ENCODE results near the gene SYNDIG1.

SYNDIG1 gene

GRCh38 chr20:24495266-24495665 lies 25.8 kb downstream of the SYNDIG1 start:
- Histone ChIP-seq H3K36me3 (ENCODE audit: insufficient read depth, low read length) (no peaks in the 10 kb centered on the region), H3K27ac (ENCODE audit: low read depth, low read length) (no peak overlapping the region), H3K9me3 (ENCODE audit: low read length) (no peaks in the 10 kb centered on the region)

GRCh38 chr20:24497851-24498250 lies 28.4 kb downstream of the SYNDIG1 start:
- no peak overlapping the region for H3K9ac ChIP-seq (ENCODE audit: low read length)
- no peaks in the 10 kb centered on the region for H3K4me1 ChIP-seq (ENCODE audit: insufficient read depth, low read length)
- H3K36me3 ChIP-seq (ENCODE audit: insufficient read depth, low read length): no peaks in the 10 kb centered on the region
- no peaks in the 10 kb centered on the region for H3K27me3 ChIP-seq (ENCODE audit: control insufficient read depth in 1 of 2, insufficient read depth in 2 of 2, low read length in 2 of 2)
- no peaks in the 10 kb centered on the region for H3K9me3 ChIP-seq (ENCODE audit: low read length)
- H3K27ac ChIP-seq (ENCODE audit: low read depth, low read length): no peak overlapping the region
- H3K4me3 ChIP-seq (ENCODE audit: low read depth in 1 of 2, low read length in 2 of 2): no peak overlapping the region

More at GRCh38 chr20:24495266-24495665, 25.8 kb downstream of the SYNDIG1 start:
- Histone ChIP-seq H3K27me3 (ENCODE audit: control insufficient read depth in 1 of 2, insufficient read depth in 2 of 2, low read length in 2 of 2) (no peaks in the 10 kb centered on the region), H3K4me1 (ENCODE audit: insufficient read depth, low read length) (no peaks in the 10 kb centered on the region), H3K4me3 (ENCODE audit: low read depth in 1 of 2, low read length in 2 of 2) (no peak overlapping the region), H3K9ac (ENCODE audit: low read length) (no peak overlapping the region)

- Histone ChIP-seq H3K27me3 (ENCODE audit: control insufficient read depth in 1 of 2, insufficient read depth in 2 of 2, low read length in 2 of 2) (no peaks in the 10 kb centered on the region), H3K9ac (ENCODE audit: low read length) (no peak overlapping the region), H3K4me1 (ENCODE audit: insufficient read depth, low read length) (no peaks in the 10 kb centered on the region), H3K4me3 (ENCODE audit: low read depth in 1 of 2, low read length in 2 of 2) (no peak overlapping the region), H3K36me3 (ENCODE audit: insufficient read depth, low read length) (no peaks in the 10 kb centered on the region), H3K9me3 (ENCODE audit: low read length) (no peaks in the 10 kb centered on the region), H3K27ac (ENCODE audit: low read depth, low read length) (no peak overlapping the region)
Measured at GRCh38 chr20:24498641-24499040, 29.2 kb downstream of the SYNDIG1 start.

GRCh38 chr20:24499472-24499871 lies 30.0 kb downstream of the SYNDIG1 start:
- no peaks in the 10 kb centered on the region for H3K9me3 ChIP-seq (ENCODE audit: low read length)
- H3K4me1 ChIP-seq (ENCODE audit: insufficient read depth, low read length): no peaks in the 10 kb centered on the region
- no peaks in the 10 kb centered on the region for H3K36me3 ChIP-seq (ENCODE audit: insufficient read depth, low read length)

GRCh38 chr20:24501764-24502556 lies 32.5 kb downstream of the SYNDIG1 start:
- H3K4me3 ChIP-seq (ENCODE audit: low read depth in 1 of 2, low read length in 2 of 2): no peak overlapping the region
- H3K36me3 ChIP-seq (ENCODE audit: insufficient read depth, low read length): no peaks in the 10 kb centered on the region
- H3K9ac ChIP-seq (ENCODE audit: low read length): no peak overlapping the region
- no peaks in the 10 kb centered on the region for H3K9me3 ChIP-seq (ENCODE audit: low read length)
- peaks cover 0 to 3% of the 10 kb centered on the region in 2 donors for H3K27me3 ChIP-seq (ENCODE audit: control insufficient read depth in 1 of 2, insufficient read depth in 2 of 2, low read length in 2 of 2)
- no peak overlapping the region for H3K27ac ChIP-seq (ENCODE audit: low read depth, low read length)
- no peaks in the 10 kb centered on the region for H3K4me1 ChIP-seq (ENCODE audit: insufficient read depth, low read length)

More at GRCh38 chr20:24499472-24499871, 30.0 kb downstream of the SYNDIG1 start:
- Histone ChIP-seq H3K27me3 (ENCODE audit: control insufficient read depth in 1 of 2, insufficient read depth in 2 of 2, low read length in 2 of 2) (no peaks in the 10 kb centered on the region), H3K4me3 (ENCODE audit: low read depth in 1 of 2, low read length in 2 of 2) (no peak overlapping the region), H3K9ac (ENCODE audit: low read length) (no peak overlapping the region), H3K27ac (ENCODE audit: low read depth, low read length) (no peak overlapping the region)

GRCh38 chr20:24502661-24503060 lies 33.2 kb downstream of the SYNDIG1 start:
- peaks cover 0 to 3% of the 10 kb centered on the region in 2 donors for H3K27me3 ChIP-seq (ENCODE audit: control insufficient read depth in 1 of 2, insufficient read depth in 2 of 2, low read length in 2 of 2)
- no peak overlapping the region for H3K4me3 ChIP-seq (ENCODE audit: low read depth in 1 of 2, low read length in 2 of 2)
- H3K9ac ChIP-seq (ENCODE audit: low read length): no peak overlapping the region
- no peaks in the 10 kb centered on the region for H3K36me3 ChIP-seq (ENCODE audit: insufficient read depth, low read length)
- no peaks in the 10 kb centered on the region for H3K4me1 ChIP-seq (ENCODE audit: insufficient read depth, low read length)
- H3K9me3 ChIP-seq (ENCODE audit: low read length): no peaks in the 10 kb centered on the region
- H3K27ac ChIP-seq (ENCODE audit: low read depth, low read length): no peak overlapping the region

GRCh38 chr20:24503352-24503931 lies 34.0 kb downstream of the SYNDIG1 start:
- no peaks in the 10 kb centered on the region for H3K4me1 ChIP-seq (ENCODE audit: insufficient read depth, low read length)
- H3K9ac ChIP-seq (ENCODE audit: low read length): no peak overlapping the region
- H3K36me3 ChIP-seq (ENCODE audit: insufficient read depth, low read length): no peaks in the 10 kb centered on the region
- H3K27me3 ChIP-seq (ENCODE audit: control insufficient read depth in 1 of 2, insufficient read depth in 2 of 2, low read length in 2 of 2): peaks cover 0 to 3% of the 10 kb centered on the region in 2 donors
- no peak overlapping the region for H3K4me3 ChIP-seq (ENCODE audit: low read depth in 1 of 2, low read length in 2 of 2)
- no peak overlapping the region for H3K27ac ChIP-seq (ENCODE audit: low read depth, low read length)
- H3K9me3 ChIP-seq (ENCODE audit: low read length): no peaks in the 10 kb centered on the region

- Histone ChIP-seq H3K27me3 (ENCODE audit: control insufficient read depth in 1 of 2, insufficient read depth in 2 of 2, low read length in 2 of 2) (peaks cover 0 to 3% of the 10 kb centered on the region in 2 donors), H3K27ac (ENCODE audit: low read depth, low read length) (no peak overlapping the region), H3K9me3 (ENCODE audit: low read length) (no peaks in the 10 kb centered on the region), H3K4me1 (ENCODE audit: insufficient read depth, low read length) (no peaks in the 10 kb centered on the region), H3K36me3 (ENCODE audit: insufficient read depth, low read length) (no peaks in the 10 kb centered on the region), H3K9ac (ENCODE audit: low read length) (no peak overlapping the region), H3K4me3 (ENCODE audit: low read depth in 1 of 2, low read length in 2 of 2) (no peak overlapping the region)
Measured at GRCh38 chr20:24504331-24505285, 35.2 kb downstream of the SYNDIG1 start.

GRCh38 chr20:24506146-24506545 lies 36.7 kb downstream of the SYNDIG1 start:
- Histone ChIP-seq H3K4me3 (ENCODE audit: low read depth in 1 of 2, low read length in 2 of 2) (no peak overlapping the region), H3K9ac (ENCODE audit: low read length) (no peak overlapping the region), H3K27me3 (ENCODE audit: control insufficient read depth in 1 of 2, insufficient read depth in 2 of 2, low read length in 2 of 2) (peaks cover 0 to 3% of the 10 kb centered on the region in 2 donors), H3K9me3 (ENCODE audit: low read length) (no peaks in the 10 kb centered on the region), H3K36me3 (ENCODE audit: insufficient read depth, low read length) (no peaks in the 10 kb centered on the region), H3K27ac (ENCODE audit: low read depth, low read length) (no peak overlapping the region), H3K4me1 (ENCODE audit: insufficient read depth, low read length) (no peaks in the 10 kb centered on the region)

GRCh38 chr20:24506696-24507095 lies 37.3 kb downstream of the SYNDIG1 start:
- peaks cover 0 to 3% of the 10 kb centered on the region in 2 donors for H3K27me3 ChIP-seq (ENCODE audit: control insufficient read depth in 1 of 2, insufficient read depth in 2 of 2, low read length in 2 of 2)
- no peak overlapping the region for H3K4me3 ChIP-seq (ENCODE audit: low read depth in 1 of 2, low read length in 2 of 2)
- no peaks in the 10 kb centered on the region for H3K36me3 ChIP-seq (ENCODE audit: insufficient read depth, low read length)
- H3K9me3 ChIP-seq (ENCODE audit: low read length): no peaks in the 10 kb centered on the region
- no peak overlapping the region for H3K27ac ChIP-seq (ENCODE audit: low read depth, low read length)
- H3K9ac ChIP-seq (ENCODE audit: low read length): no peak overlapping the region
- H3K4me1 ChIP-seq (ENCODE audit: insufficient read depth, low read length): no peaks in the 10 kb centered on the region

GRCh38 chr20:24507182-24507853 lies 37.9 kb downstream of the SYNDIG1 start:
- no peaks in the 10 kb centered on the region for H3K4me1 ChIP-seq (ENCODE audit: insufficient read depth, low read length)
- no peaks in the 10 kb centered on the region for H3K9me3 ChIP-seq (ENCODE audit: low read length)
- peaks cover 0 to 3% of the 10 kb centered on the region in 2 donors for H3K27me3 ChIP-seq (ENCODE audit: control insufficient read depth in 1 of 2, insufficient read depth in 2 of 2, low read length in 2 of 2)
- no peak overlapping the region for H3K4me3 ChIP-seq (ENCODE audit: low read depth in 1 of 2, low read length in 2 of 2)
- no peak overlapping the region for H3K27ac ChIP-seq (ENCODE audit: low read depth, low read length)
- no peaks in the 10 kb centered on the region for H3K36me3 ChIP-seq (ENCODE audit: insufficient read depth, low read length)
- H3K9ac ChIP-seq (ENCODE audit: low read length): no peak overlapping the region
